Stomach (tissue), 9 donors: ENCODE data around the gene PCGF2. TPM values are rescaled to one million over a fixed set of nuclear protein-coding genes. Genes with fewer than 3 reads are reported as not detected.

Experiments
- DNase-seq, 2 donors: peaks; one replicate each; pipeline versions ENCODE4 v3.0.0 to v3.0.0-alpha.2; 2013 to 2019
- H3K27ac ChIP-seq, 5 donors: fragments of 200-600 bp in 4 of 5; sonication (generic) in 4 of 5; one replicate each; pipeline ENCODE4 v1.5.1; 2013 to 2019; ENCODE audit warnings: mild to moderate bottlenecking in 1 of 5, moderate library complexity in 1 of 5
- H3K27me3 ChIP-seq, 3 donors: fragments of 200-600 bp; sonication (generic); one replicate each; pipeline ENCODE4 v1.5.1; 2017 to 2019; ENCODE audit warnings: mixed run types in 1 of 3
- H3K36me3 ChIP-seq, 4 donors: fragments of 200-600 bp; sonication (generic); 1 replicate in 3 of 4; 2 replicates in 1 of 4; pipeline ENCODE4 v1.5.1; 2016 to 2019
- H3K4me1 ChIP-seq, 4 donors: fragments of 200-600 bp; sonication (generic); one replicate each; pipeline ENCODE4 v1.5.1; 2016 to 2019
- H3K4me3 ChIP-seq, 4 donors: fragments of 200-600 bp; sonication (generic) in 3 of 4; one replicate each; pipeline ENCODE4 v1.5.1; 2016 to 2019; ENCODE audit warnings: mild to moderate bottlenecking in 1 of 4
- H3K9me3 ChIP-seq, 4 donors: fragments of 200-600 bp; sonication (generic); one replicate each; pipeline ENCODE4 v1.5.1; 2016 to 2019
- EP300 ChIP-seq: sonication (generic); formaldehyde crosslinking; IDR thresholded peaks from one replicate; pipeline ENCODE4 v1.6.1; 2017; ENCODE audit warnings: antibody characterized with exemption
- POLR2A ChIP-seq, 4 donors: fragments of 450-650 bp; IDR thresholded peaks; one replicate each; pipeline ENCODE4 v1.6.1; 2016; ENCODE audit warnings: antibody characterized with exemption in 4 of 4, control low read depth in 2 of 4, mild to moderate bottlenecking in 1 of 4, moderate library complexity in 1 of 4
- POLR2AphosphoS5 ChIP-seq, 3 donors: sonication (generic); formaldehyde crosslinking; IDR thresholded peaks; one replicate each; pipeline ENCODE4 v1.6.1; 2016; ENCODE audit warnings: antibody characterized with exemption in 3 of 3
- WGBS, 5 donors: extraction: QIAGEN DNeasy Blood & Tissue Kit in 3 of 5; methylation state at CpG; one replicate each; pipeline versions ENCODE4 v1.1.5 to v1.1.7; 2013 to 2018; 5-methylcytosine and 5-hydroxymethylcytosine counted together
- intact Hi-C: fragments of 100-400 bp; cut with DNase I; formaldehyde crosslinking; loops from one replicate; pipeline ENCODE4 v1.15.1; 2023; ENCODE audit warnings: low total_unique reads
- polyA plus RNA-seq, 3 donors: library from polyadenylated mRNA; stranded (reverse); fragments of 200-250 nt; gene quantifications; one replicate each; pipeline ENCODE4 v1.2.3, GENCODE V29; 2013
- total RNA-seq, 5 donors: library from RNA; depleted of rRNA; stranded (reverse); fragments of >200 nt; gene quantifications; one replicate each; pipeline versions ENCODE4 v1.1.0 to v1.2.3, GENCODE V29; 2014 to 2016
- TF ChIP-seq, protein P1 (sequence below), 7 experiments: fragments of 450-650 bp in 4 of 7; fragments of 200-600 bp in 3 of 7; sonication (generic) in 3 of 7; IDR thresholded peaks; one replicate each; pipeline ENCODE4 v1.5.1; 2016 to 2019; ENCODE audit warnings: antibody characterized with exemption in 7 of 7, control low read depth in 2 of 7, mild to moderate bottlenecking in 1 of 7
- donor health status: healthy with polysubstance abuse.
- donor health status: Bipolar disorder and iron deficiency.
- donor health status: healthy.

PCGF2 gene
- total and polyA plus RNA-seq, 8 donors, result 5.8 to 62.8 (median 27.6) TPM

DNA sequence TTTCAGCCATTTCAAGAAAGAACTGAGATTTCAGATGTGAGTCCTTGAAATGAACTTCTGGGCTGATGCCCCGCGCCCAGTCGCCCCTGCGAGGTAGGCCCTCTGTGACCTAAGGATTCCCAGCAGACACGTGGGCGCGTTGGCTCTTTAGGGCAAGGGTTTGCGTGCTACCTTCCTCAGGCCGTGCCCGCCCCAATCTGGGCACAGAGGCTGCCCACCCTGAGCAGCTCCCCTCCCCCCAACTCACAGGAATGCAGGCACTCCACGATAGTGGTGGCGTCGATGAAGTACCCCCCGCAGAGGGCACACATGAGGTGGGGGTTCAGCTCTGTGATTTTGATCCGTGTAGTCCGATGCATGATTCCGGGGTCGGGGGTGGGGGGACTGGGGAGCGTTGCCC is 8.1 kb downstream of the PCGF2 start:
- peaks cover 29 to 58% (median 47%) of the 10 kb centered on the region in 4 donors for H3K4me1 ChIP-seq
- 75 to 93% (median 89%) methylated on average over 11 to 19 of the region's 19 CpGs for WGBS, 5 donors
- H3K27me3 ChIP-seq, result no peaks in the 10 kb centered on the region
- TF ChIP-seq, protein P1, sequence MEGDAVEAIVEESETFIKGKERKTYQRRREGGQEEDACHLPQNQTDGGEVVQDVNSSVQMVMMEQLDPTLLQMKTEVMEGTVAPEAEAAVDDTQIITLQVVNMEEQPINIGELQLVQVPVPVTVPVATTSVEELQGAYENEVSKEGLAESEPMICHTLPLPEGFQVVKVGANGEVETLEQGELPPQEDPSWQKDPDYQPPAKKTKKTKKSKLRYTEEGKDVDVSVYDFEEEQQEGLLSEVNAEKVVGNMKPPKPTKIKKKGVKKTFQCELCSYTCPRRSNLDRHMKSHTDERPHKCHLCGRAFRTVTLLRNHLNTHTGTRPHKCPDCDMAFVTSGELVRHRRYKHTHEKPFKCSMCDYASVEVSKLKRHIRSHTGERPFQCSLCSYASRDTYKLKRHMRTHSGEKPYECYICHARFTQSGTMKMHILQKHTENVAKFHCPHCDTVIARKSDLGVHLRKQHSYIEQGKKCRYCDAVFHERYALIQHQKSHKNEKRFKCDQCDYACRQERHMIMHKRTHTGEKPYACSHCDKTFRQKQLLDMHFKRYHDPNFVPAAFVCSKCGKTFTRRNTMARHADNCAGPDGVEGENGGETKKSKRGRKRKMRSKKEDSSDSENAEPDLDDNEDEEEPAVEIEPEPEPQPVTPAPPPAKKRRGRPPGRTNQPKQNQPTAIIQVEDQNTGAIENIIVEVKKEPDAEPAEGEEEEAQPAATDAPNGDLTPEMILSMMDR (IDR thresholded peaks at IDR 0.05), result no peak
- TF ChIP-seq EP300 (no peak), POLR2A (IDR thresholded peaks at IDR 0.05) (no peak), POLR2AphosphoS5 (IDR thresholded peaks at IDR 0.05) (no peak)
- intact Hi-C loops, result no loop called here
- H3K9me3 ChIP-seq, result no peaks in the 10 kb centered on the region
- H3K36me3 ChIP-seq, result peaks cover 0 to 52% (median 43%) of the 10 kb centered on the region in 4 donors
- H3K27ac ChIP-seq, result no peak overlapping the region
- H3K4me3 ChIP-seq, result no peak overlapping the region
- DNase-seq, result no peak

GRCh38 chr17:38739305-38739704 is 8.8 kb downstream of the PCGF2 start:
- Histone ChIP-seq H3K4me1 (peaks cover 29 to 58% (median 48%) of the 10 kb centered on the region in 4 donors), H3K36me3 (peaks cover 0 to 55% (median 46%) of the 10 kb centered on the region in 4 donors), H3K27ac (no peak overlapping the region), H3K9me3 (no peaks in the 10 kb centered on the region), H3K27me3 (no peaks in the 10 kb centered on the region), H3K4me3 (no peak overlapping the region)
- no peak for DNase-seq
- WGBS, 5 donors, result 77 to 85% (median 79%) methylated on average over 13 to 14 of the region's 14 CpGs
- intact Hi-C loops, result no loop called here
- TF ChIP-seq POLR2AphosphoS5 (IDR thresholded peaks at IDR 0.05), result no peak
- TF ChIP-seq, protein P1 (IDR thresholded peaks at IDR 0.05), result no peak
- no peak for TF ChIP-seq EP300
- no peak for TF ChIP-seq POLR2A (IDR thresholded peaks at IDR 0.05)

GRCh38 chr17:38738686-38739085 is 9.4 kb downstream of the PCGF2 start:
- DNase-seq, result no peak
- peaks cover 28 to 58% (median 47%) of the 10 kb centered on the region in 4 donors for H3K4me1 ChIP-seq
- TF ChIP-seq, protein P1 (IDR thresholded peaks at IDR 0.05), result no peak
- TF ChIP-seq POLR2A (IDR thresholded peaks at IDR 0.05) (no peak), POLR2AphosphoS5 (IDR thresholded peaks at IDR 0.05) (no peak), EP300 (no peak)
- intact Hi-C loops, result no loop called here
- no peaks in the 10 kb centered on the region for H3K27me3 ChIP-seq
- H3K36me3 ChIP-seq, result peaks cover 0 to 61% (median 52%) of the 10 kb centered on the region in 4 donors
- WGBS, 5 donors, result 93 to 95% (median 94%) methylated on average over 16 of the region's 16 CpGs
- H3K9me3 ChIP-seq, result no peaks in the 10 kb centered on the region
- no peak overlapping the region for H3K27ac ChIP-seq
- no peak overlapping the region for H3K4me3 ChIP-seq

GRCh38 chr17:38738007-38738662 is 10.0 kb downstream of the PCGF2 start:
- no peak for DNase-seq
- H3K36me3 ChIP-seq, result peaks cover 0 to 66% (median 57%) of the 10 kb centered on the region in 4 donors
- no peak overlapping the region for H3K4me3 ChIP-seq
- TF ChIP-seq POLR2A (IDR thresholded peaks at IDR 0.05), result no peak
- TF ChIP-seq, protein P1 (IDR thresholded peaks at IDR 0.05), result no peak
- intact Hi-C loops, result no loop called here
- no peak overlapping the region for H3K27ac ChIP-seq
- no peaks in the 10 kb centered on the region for H3K27me3 ChIP-seq
- 83 to 90% (median 87%) methylated on average over 14 of the region's 14 CpGs for WGBS, 5 donors
- peaks cover 29 to 58% (median 47%) of the 10 kb centered on the region in 4 donors for H3K4me1 ChIP-seq
- H3K9me3 ChIP-seq, result no peaks in the 10 kb centered on the region
